ENCODE measurements around the gene PPP6R2.
A peak's percentile ranks its signal among the peaks of the same experiment; 100 is the strongest.

DNA sequence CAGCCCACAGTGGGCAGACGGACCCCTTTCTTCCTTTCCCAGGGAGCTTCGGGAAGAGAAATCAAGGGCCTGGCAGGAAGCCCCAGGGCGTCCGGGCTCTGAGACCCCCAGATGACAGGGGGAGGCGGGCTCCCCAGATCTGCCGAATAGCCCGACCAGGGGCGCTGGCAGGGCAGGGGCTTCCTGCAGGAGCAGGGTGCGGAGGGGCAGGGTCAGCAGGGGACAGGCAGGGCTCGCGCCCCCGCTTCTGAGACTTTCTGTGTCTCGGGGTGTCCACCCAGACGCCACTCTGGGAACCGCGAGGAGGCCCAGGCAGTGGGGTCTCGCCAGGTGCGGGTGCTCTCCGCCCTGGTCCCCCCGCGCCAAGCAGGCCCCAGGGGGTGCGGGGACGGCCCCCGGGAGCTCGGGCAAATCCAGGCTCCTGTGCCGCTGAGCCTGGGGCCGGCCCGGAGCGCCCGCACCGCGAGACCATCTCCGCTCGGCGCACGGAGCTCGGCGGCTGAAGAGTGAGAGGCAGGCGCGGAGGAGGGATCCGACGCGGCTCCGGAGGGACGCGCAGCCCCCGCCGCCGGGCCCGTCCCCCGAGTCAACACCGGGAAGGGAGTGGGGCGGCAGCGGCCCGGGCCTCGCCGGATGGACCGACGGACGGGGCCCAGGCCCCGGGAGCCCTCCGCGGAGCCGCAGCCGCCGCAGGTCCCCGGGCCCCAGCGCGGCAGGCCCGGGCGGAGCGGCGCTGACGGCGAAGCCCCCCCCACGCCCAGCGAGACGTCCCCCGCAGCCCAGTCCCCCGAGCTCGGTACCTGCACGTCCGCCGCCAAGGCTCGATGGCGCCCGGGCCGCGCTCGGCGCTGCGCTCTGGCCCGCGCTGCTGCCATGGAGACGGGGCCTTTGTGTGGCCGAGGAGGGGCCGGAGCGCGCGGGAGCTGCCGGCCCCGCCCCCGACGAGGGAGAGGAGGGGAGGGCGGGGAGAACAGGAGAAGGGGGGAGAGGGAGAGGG lies 36.1 kb upstream of the PPP6R2 start, which contains the start of gene PLXNB2:
- TF ChIP-seq RAD21 (IDR thresholded peaks at IDR 0.05; ENCODE audit: low read depth) (no peak), TEAD4 (IDR thresholded peaks at IDR 0.05) (no peak), EP300 (IDR thresholded peaks at IDR 0.05; ENCODE audit: borderline replicate concordance) (no peak), NFIC (IDR thresholded peaks at IDR 0.05) (peak; percentile 31; the same call in 1 of the 2 replicates), YY1 (IDR thresholded peaks at IDR 0.05; ENCODE audit: low read depth) (peak; percentile 82), TAF1 (IDR thresholded peaks at IDR 0.05; ENCODE audit: low read depth) (peak; percentile 41; the same call in 1 of the 2 replicates), CEBPB (IDR thresholded peaks at IDR 0.05) (no peak), FOXM1 (IDR thresholded peaks at IDR 0.05; ENCODE audit: borderline replicate concordance, low read depth) (no peak)
- TF ChIP-seq, protein P1, sequence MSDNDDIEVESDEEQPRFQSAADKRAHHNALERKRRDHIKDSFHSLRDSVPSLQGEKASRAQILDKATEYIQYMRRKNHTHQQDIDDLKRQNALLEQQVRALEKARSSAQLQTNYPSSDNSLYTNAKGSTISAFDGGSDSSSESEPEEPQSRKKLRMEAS (IDR thresholded peaks at IDR 0.05), result no peak
- TF ChIP-seq, protein P2, sequence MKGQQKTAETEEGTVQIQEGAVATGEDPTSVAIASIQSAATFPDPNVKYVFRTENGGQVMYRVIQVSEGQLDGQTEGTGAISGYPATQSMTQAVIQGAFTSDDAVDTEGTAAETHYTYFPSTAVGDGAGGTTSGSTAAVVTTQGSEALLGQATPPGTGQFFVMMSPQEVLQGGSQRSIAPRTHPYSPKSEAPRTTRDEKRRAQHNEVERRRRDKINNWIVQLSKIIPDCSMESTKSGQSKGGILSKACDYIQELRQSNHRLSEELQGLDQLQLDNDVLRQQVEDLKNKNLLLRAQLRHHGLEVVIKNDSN (IDR thresholded peaks at IDR 0.05), result no peak
